ENCODE measurements around the gene STX3. TPM values are rescaled to one million over a fixed set of nuclear protein-coding genes. Genes with fewer than 3 reads are reported as not detected.

STX3 gene
- total and polyA plus RNA-seq, 2 of the 8 experiments (the other 6 are each of a cell fraction or from before 2014, with no cell fraction given), result 50.5 to 56.1 TPM

DNA sequence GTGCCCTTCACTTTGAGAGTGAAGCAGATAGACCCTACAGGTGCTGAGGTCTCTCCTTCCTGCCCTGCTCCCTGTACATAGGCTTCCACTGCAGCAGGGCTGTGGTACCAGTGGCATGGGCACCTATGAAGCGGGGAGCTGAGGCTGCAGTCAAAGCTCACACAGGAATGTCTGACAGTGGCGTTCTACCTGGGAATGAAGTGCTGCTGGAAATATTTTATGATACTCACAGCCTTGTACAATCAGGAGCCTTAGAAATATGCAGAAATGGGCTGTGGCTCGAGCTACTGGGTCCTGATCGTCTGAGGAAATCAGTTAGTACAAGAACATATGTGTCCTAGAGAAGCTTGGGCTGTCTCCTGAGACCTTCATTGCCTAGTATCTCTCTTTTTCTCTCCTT, 30.6 kb downstream of the STX3 start:
- no peaks in the 10 kb centered on the region for H3K23me2 ChIP-seq (ENCODE audit: low read depth, low read length)
- no peaks in the 10 kb centered on the region for H3K27me3 ChIP-seq (replicated peaks in 1 of 4; ENCODE audit: control insufficient read depth in 3 of 4, extremely low read depth in 1 of 4, insufficient read depth in 3 of 4, low read length in 3 of 4)
- FAIRE-seq (no peak), DNase-seq (ENCODE audit: low read depth in 1 of 2, low spot score in 2 of 2) (no peak)
- H4K91ac ChIP-seq (replicated peaks; ENCODE audit: insufficient read length, low read length), result no peak overlapping the region
- no peak overlapping the region for H3K23ac ChIP-seq (ENCODE audit: insufficient read length)
- H3K79me2 ChIP-seq (ENCODE audit: control insufficient read depth in 1 of 2, insufficient read depth in 2 of 2, low read length in 2 of 2), result no peaks in the 10 kb centered on the region
- no peak overlapping the region for H3K56ac ChIP-seq (replicated peaks; ENCODE audit: insufficient read length, low read depth, low read length)
- no peak overlapping the region for H3K4ac ChIP-seq (replicated peaks; ENCODE audit: insufficient read length, low read depth, low read length)
- H2BK12ac ChIP-seq (ENCODE audit: low read depth, low read length), result no peak overlapping the region
- no peak overlapping the region for H3K14ac ChIP-seq (ENCODE audit: insufficient read length)
- no peak overlapping the region for H2AK5ac ChIP-seq (ENCODE audit: low read depth, low read length)
- H2BK5ac ChIP-seq (ENCODE audit: low read depth, low read length), result no peak overlapping the region
- TF ChIP-seq ZNF274 (IDR thresholded peaks at IDR 0.05; ENCODE audit: borderline replicate concordance, extremely low read depth, low read length) (no peak), HDAC6 (IDR thresholded peaks at IDR 0.05; ENCODE audit: low read depth, low read length) (no peak)
- no peak overlapping the region for H3K18ac ChIP-seq (ENCODE audit: extremely low read depth, low read length)
- H3K36me3 ChIP-seq (ENCODE audit: control insufficient read depth in 2 of 4, insufficient read depth in 4 of 4, low read length in 3 of 4), result peaks cover 5 to 39% (median 21%) of the 10 kb centered on the region in 4 experiments; a peak in 7 of 8 replicates
- no peaks in the 10 kb centered on the region for H4K20me1 ChIP-seq (replicated peaks in 1 of 2; ENCODE audit: control insufficient read depth in 1 of 2, insufficient read depth in 2 of 2, low read length in 2 of 2)
- H2BK15ac ChIP-seq (ENCODE audit: low read length), result no peak overlapping the region
- H3K79me1 ChIP-seq (ENCODE audit: low read depth, low read length), result no peaks in the 10 kb centered on the region; the same call in 1 of the 2 replicates
- no peak overlapping the region for H2BK20ac ChIP-seq (ENCODE audit: low read length)
- H3K4me1 ChIP-seq (replicated peaks in 1 of 4; ENCODE audit: control insufficient read depth in 3 of 4, insufficient read depth in 4 of 4, low read length in 3 of 4), result no peaks in the 10 kb centered on the region
- H4K5ac ChIP-seq (ENCODE audit: insufficient read length, low read depth, low read length), result no peak overlapping the region
- H3K4me3 ChIP-seq (ENCODE audit: extremely low read depth in 1 of 4, insufficient read depth in 2 of 4, low read depth in 3 of 4, low read length in 4 of 4), result no peak overlapping the region
- ChIA-PET CTCF (ENCODE audit: partially characterized antibody) (interaction anchor here (0.6 to 1.4 kb wide), 4 partner anchors 8 to 715 kb away, joined by 3 to 4 read pairs (median 4); no protein-coding TSS in a partner anchor), POLR2A (ENCODE audit: partially characterized antibody) (interaction anchor here (1.4 kb wide), 1 partner anchor 14 kb away, joined by 3 read pairs; no protein-coding TSS in a partner anchor)
- no peak overlapping the region for H3K27ac ChIP-seq (ENCODE audit: low read depth, low read length)
- WGBS, 2 experiments (ENCODE audit: extremely low coverage in 1 of 2, insufficient coverage in 1 of 2, insufficient read length in 1 of 2, insufficient replicate concordance in 2 of 2, low coverage in 1 of 2, low lambda C conversion rate in 2 of 2, missing lambda C conversion rate in 1 of 2), result 93% methylated on average over 4 of the region's 4 CpGs; no CpG with 5 or more reads in 1 of the 2 experiments
- no peak overlapping the region for H3K9ac ChIP-seq (replicated peaks in 1 of 4; ENCODE audit: extremely low read depth in 1 of 4, low read depth in 3 of 4, low read length in 3 of 4)
- H2BK120ac ChIP-seq (replicated peaks; ENCODE audit: low read depth, low read length), result no peak overlapping the region
- no peak overlapping the region for H4K8ac ChIP-seq (ENCODE audit: extremely low read depth, insufficient read depth, low read length)
- H3K4me2 ChIP-seq (ENCODE audit: insufficient read depth in 1 of 2, low read depth in 2 of 2, low read length in 2 of 2), result no peak overlapping the region
- H3K9me3 ChIP-seq (ENCODE audit: insufficient read depth in 2 of 2, low read depth in 1 of 2, low read length in 1 of 2), result peaks cover 0 to 4% of the 10 kb centered on the region in 2 experiments; a peak in 1 of 4 replicates
- no peak overlapping the region for H2AFZ ChIP-seq (ENCODE audit: low read length)

Measured in H1 (cell line).